Tibial artery (tissue), 4 donors: ENCODE measurements around the gene TTLL5.

ENCODE experiments used
- DNase-seq, 2 donors: peaks; one replicate each; pipeline ENCODE4 v3.0.0-alpha.2; 2019
- H3K27ac ChIP-seq, 2 donors: fragments of 200-600 bp; sonication (generic) in 1 of 2; 1 replicate in 1 of 2; 2 replicates in 1 of 2; pipeline ENCODE4 v1.5.1; 2018 to 2019; ENCODE audit warnings: mild to moderate bottlenecking in 1 of 2
- H3K27me3 ChIP-seq, 2 donors: fragments of 200-600 bp; sonication (generic) in 1 of 2; one replicate each; pipeline versions ENCODE4 v1.5.1 to v1.6.0; 2016 to 2019
- H3K36me3 ChIP-seq, 3 donors: fragments of 200-600 bp; sonication (generic) in 2 of 3; one replicate each; pipeline ENCODE4 v1.5.1; 2016 to 2019; ENCODE audit warnings: mild to moderate bottlenecking in 2 of 3
- H3K4me1 ChIP-seq, 4 donors: fragments of 200-600 bp; sonication (generic) in 2 of 4; 1 replicate in 3 of 4; 2 replicates in 1 of 4; pipeline ENCODE4 v1.5.1; 2016 to 2019
- H3K4me3 ChIP-seq, 2 donors: fragments of 200-600 bp; sonication (generic) in 1 of 2; 1 replicate in 1 of 2; 2 replicates in 1 of 2; pipeline ENCODE4 v1.5.1; 2018 to 2019; ENCODE audit warnings: mild to moderate bottlenecking in 2 of 2
- H3K9me3 ChIP-seq, 3 donors: fragments of 200-600 bp; sonication (generic) in 1 of 3; one replicate each; pipeline ENCODE4 v1.5.1; 2016 to 2019
- intact Hi-C: fragments of 100-400 bp; cut with DNase I; formaldehyde crosslinking; loops from one replicate; pipeline ENCODE4 v1.15.0; 2023; ENCODE audit warnings: low total_unique reads
- TF ChIP-seq, protein P1 (sequence below), 2 experiments: fragments of 200-600 bp in 1 of 2; fragments of 450-650 bp in 1 of 2; IDR thresholded peaks; one replicate each; pipeline ENCODE4 v1.5.1; 2017 to 2019; ENCODE audit warnings: antibody characterized with exemption in 2 of 2, mild to moderate bottlenecking in 1 of 2, moderate library complexity in 1 of 2

TTLL5 gene

DNA sequence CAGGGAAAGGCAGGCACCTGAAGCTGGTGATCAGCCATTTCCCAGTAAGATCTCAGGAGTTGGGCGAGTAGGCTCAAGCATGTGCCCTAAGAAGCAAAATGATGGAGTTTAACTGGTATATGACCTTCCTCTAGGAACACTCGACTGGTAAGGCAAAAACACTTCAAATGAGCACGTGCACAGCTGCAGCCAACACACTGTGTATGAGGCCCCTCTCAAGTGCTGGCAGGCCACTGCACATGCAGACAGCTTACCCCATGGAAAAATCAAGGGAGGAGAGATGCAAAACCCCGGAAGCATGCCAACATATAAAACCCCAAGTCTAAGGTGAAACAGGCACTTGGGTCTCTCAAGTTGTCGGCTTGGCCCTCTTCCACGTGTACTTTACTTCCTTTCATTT, 39.2 kb downstream of the TTLL5 start:
- no peak for DNase-seq
- H3K27me3 ChIP-seq = no peaks in the 10 kb centered on the region
- peaks cover 0 to 35% (median 8%) of the 10 kb centered on the region in 3 donors for H3K36me3 ChIP-seq
- H3K9me3 ChIP-seq = peaks cover 0 to under 1% (median 0%) of the 10 kb centered on the region in 3 donors
- no peak overlapping the region for H3K27ac ChIP-seq
- intact Hi-C loops = loop anchor here (10.0 kb wide), 1 partner anchor 355 kb away; no protein-coding TSS in a partner anchor
- H3K4me1 ChIP-seq = peaks cover 0 to 19% (median 12%) of the 10 kb centered on the region in 4 donors
- H3K4me3 ChIP-seq = no peak overlapping the region
- TF ChIP-seq, protein P1, sequence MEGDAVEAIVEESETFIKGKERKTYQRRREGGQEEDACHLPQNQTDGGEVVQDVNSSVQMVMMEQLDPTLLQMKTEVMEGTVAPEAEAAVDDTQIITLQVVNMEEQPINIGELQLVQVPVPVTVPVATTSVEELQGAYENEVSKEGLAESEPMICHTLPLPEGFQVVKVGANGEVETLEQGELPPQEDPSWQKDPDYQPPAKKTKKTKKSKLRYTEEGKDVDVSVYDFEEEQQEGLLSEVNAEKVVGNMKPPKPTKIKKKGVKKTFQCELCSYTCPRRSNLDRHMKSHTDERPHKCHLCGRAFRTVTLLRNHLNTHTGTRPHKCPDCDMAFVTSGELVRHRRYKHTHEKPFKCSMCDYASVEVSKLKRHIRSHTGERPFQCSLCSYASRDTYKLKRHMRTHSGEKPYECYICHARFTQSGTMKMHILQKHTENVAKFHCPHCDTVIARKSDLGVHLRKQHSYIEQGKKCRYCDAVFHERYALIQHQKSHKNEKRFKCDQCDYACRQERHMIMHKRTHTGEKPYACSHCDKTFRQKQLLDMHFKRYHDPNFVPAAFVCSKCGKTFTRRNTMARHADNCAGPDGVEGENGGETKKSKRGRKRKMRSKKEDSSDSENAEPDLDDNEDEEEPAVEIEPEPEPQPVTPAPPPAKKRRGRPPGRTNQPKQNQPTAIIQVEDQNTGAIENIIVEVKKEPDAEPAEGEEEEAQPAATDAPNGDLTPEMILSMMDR (IDR thresholded peaks at IDR 0.05) = no peak

DNA sequence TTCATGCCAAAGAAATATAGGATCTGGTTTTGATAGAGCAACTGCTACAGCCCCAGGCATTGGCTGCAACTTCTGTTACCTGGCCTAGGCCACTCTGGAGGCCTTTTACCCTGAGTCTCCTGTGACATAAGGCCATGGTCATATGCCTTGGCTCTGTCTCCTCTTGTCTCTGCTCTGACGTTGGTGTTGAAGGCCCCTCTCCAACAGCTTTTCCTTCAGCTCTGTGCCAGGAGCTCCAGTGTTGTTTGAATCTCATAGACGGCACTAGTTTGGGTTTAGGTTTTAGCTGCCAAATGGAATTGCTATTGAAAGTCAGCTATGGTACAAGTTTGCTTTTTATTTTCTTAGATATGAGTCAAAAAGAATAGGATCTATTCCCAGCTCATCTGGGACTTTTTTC, 41.1 kb downstream of the TTLL5 start:
- no peak for DNase-seq
- H3K27ac ChIP-seq = peak overlapping the region; percentile 44 to 59

DNA sequence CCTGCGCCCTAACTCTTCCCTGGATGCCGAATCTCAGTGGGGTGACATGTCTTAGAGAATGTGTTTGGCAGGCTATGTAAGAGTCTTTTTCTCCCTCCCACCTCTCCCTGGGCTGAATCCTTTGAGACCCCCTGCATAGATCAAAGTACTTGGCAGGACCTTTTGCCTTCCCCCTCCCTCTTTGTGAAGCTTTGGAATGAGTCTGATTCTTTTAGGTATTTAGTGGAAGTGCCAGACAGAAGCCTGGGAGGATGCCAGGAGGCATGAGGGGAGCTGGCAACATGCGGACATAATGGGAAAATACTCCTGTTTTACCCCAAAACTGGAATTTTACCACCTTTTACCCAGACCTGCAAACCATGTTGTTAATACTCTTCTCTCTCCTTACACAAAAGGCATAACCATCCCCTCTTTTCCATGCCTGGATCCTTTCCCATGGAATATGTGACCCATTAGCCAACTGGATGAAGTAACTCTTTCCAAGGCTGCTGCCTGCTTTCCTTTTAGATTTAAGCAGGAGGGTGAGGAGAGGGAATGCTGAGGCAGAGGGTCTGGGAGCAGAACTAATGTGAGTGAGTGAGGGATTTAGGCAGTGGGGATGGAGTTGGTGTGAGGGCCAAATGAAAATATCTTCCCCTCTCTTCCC, 41.7 kb downstream of the TTLL5 start:
- intact Hi-C loops = loop anchor here (10.0 kb wide), 1 partner anchor 352 kb away; no protein-coding TSS in a partner anchor
- peak in 1 of 2 donors; percentile 20 for DNase-seq
- Histone ChIP-seq H3K9me3 (no peaks in the 10 kb centered on the region), H3K27me3 (no peaks in the 10 kb centered on the region), H3K36me3 (peaks cover 0 to 26% (median 6%) of the 10 kb centered on the region in 3 donors), H3K27ac (peak overlapping the region; percentile 44 to 59), H3K4me1 (peaks cover 0 to 19% (median 12%) of the 10 kb centered on the region in 4 donors), H3K4me3 (no peak overlapping the region)
- TF ChIP-seq, protein P1 (IDR thresholded peaks at IDR 0.05) = no peak

More for the DNA sequence above, 41.1 kb downstream of the TTLL5 start:
- H3K4me3 ChIP-seq = no peak overlapping the region
- TF ChIP-seq, protein P1 (IDR thresholded peaks at IDR 0.05) = no peak
- H3K27me3 ChIP-seq = no peaks in the 10 kb centered on the region
- intact Hi-C loops = loop anchor here (10.0 kb wide), 1 partner anchor 353 kb away; no protein-coding TSS in a partner anchor
- no peaks in the 10 kb centered on the region for H3K9me3 ChIP-seq
- H3K4me1 ChIP-seq = peaks cover 0 to 19% (median 12%) of the 10 kb centered on the region in 4 donors
- peaks cover 0 to 27% (median 6%) of the 10 kb centered on the region in 3 donors for H3K36me3 ChIP-seq

DNA sequence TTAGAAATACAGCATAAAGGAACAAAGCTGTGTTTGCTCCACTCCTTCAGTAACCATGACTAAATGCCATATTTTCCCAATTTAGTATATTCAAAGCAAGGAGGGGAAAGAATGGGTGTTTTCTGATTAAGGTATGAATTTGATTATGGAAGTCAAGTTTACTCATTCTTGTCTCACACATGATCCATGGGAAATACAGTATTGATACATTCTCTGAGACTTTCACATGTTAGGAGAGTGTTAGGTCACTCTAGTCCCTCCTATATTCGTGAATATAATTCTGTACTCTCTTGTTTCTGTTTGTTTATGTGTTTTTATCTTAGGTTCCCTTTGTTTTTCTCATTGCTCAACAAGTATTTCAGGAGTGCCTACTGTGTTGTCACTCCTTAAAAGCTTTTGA, 42.4 kb downstream of the TTLL5 start:
- Histone ChIP-seq H3K36me3 (peaks cover 0 to 26% (median 6%) of the 10 kb centered on the region in 3 donors), H3K9me3 (no peaks in the 10 kb centered on the region), H3K4me3 (no peak overlapping the region), H3K27ac (peak overlapping the region; percentile 44 to 59), H3K27me3 (no peaks in the 10 kb centered on the region), H3K4me1 (peaks cover 0 to 19% (median 12%) of the 10 kb centered on the region in 4 donors)
- DNase-seq = no peak
- intact Hi-C loops = loop anchor here (10.0 kb wide), 1 partner anchor 351 kb away; no protein-coding TSS in a partner anchor
- TF ChIP-seq, protein P1 (IDR thresholded peaks at IDR 0.05) = no peak

DNA sequence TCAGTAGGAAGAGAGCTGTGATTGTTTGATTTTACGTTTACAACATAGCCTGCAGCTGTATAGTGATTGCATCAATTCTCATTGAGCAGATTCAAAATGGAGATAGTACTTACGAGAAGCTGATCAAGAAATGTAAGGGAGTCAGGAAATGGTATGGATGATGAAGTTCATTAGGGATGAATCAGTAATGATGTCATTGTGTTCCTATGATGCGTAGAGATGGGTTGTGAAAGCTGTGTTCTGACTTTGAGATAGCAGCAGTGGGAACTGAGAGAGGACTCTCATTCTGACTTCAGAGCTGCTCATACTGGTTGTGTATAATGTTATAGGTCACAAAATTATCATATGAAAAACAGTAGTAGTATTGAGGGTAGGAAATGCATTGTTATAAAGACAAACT, 44.0 kb downstream of the TTLL5 start:
- intact Hi-C loops = loop anchor here (10.0 kb wide), 1 partner anchor 350 kb away; no protein-coding TSS in a partner anchor
- peaks cover 0 to 19% (median 12%) of the 10 kb centered on the region in 4 donors for H3K4me1 ChIP-seq

More for the DNA sequence above, 44.0 kb downstream of the TTLL5 start:
- TF ChIP-seq, protein P1 (IDR thresholded peaks at IDR 0.05) = no peak
- Histone ChIP-seq H3K9me3 (no peaks in the 10 kb centered on the region), H3K27me3 (no peaks in the 10 kb centered on the region), H3K36me3 (peaks cover 0 to 18% (median 4%) of the 10 kb centered on the region in 3 donors), H3K27ac (no peak overlapping the region), H3K4me3 (no peak overlapping the region)
- no peak for DNase-seq
